Fibroblast of villous mesenchyme (primary cell): ENCODE results near the gene CDC42EP3. TPM values are rescaled to one million over a fixed set of nuclear protein-coding genes. Genes with fewer than 3 reads are reported as not detected.

Experiments
- DNase-seq: peaks from one replicate; pipeline ENCODE4 v3.0.0-alpha.2; 2010; ENCODE audit warnings: low read depth
- H3K4me3 ChIP-seq: 2 replicates; pipeline ENCODE4 v1.5.1; 2011; ENCODE audit warnings: low read depth, mild to moderate bottlenecking, low read length
- total RNA-seq: library from RNA; depleted of rRNA; stranded (reverse); fragments of >200 nt; gene quantifications from 2 replicates; pipeline ENCODE4 v1.2.3, GENCODE V29; 2012
- TF ChIP-seq, protein P1 (sequence below): IDR thresholded peaks from 2 replicates; pipeline ENCODE4 v1.5.1; 2012; ENCODE audit warnings: low read depth, mild to moderate bottlenecking, low read length; ENCODE audit not compliant: insufficient read depth

The CDC42EP3 gene
- total RNA-seq, 1 donor: 132 TPM

DNA sequence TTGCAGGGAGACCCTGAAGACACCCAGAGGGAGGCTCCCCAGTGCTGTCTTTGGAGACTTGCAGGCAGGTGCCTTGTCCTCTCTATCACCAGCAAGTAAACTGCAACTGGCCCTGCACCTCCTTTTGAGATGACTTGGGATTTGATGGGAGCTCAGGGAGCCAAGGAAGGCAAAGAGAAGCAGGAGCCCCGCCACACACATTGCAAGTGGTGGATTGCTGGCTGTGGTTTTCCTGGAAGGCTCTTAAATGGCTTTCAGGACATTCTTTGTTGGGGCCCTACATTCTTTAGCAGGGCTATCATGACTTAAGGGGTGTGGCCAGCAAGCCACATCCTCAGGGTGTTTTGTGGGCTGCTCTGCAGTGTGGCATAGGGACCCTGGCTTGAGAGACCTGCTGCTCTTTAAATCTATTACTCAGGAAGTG lies 39.9 kb upstream of the CDC42EP3 start:
- TF ChIP-seq, protein P1, sequence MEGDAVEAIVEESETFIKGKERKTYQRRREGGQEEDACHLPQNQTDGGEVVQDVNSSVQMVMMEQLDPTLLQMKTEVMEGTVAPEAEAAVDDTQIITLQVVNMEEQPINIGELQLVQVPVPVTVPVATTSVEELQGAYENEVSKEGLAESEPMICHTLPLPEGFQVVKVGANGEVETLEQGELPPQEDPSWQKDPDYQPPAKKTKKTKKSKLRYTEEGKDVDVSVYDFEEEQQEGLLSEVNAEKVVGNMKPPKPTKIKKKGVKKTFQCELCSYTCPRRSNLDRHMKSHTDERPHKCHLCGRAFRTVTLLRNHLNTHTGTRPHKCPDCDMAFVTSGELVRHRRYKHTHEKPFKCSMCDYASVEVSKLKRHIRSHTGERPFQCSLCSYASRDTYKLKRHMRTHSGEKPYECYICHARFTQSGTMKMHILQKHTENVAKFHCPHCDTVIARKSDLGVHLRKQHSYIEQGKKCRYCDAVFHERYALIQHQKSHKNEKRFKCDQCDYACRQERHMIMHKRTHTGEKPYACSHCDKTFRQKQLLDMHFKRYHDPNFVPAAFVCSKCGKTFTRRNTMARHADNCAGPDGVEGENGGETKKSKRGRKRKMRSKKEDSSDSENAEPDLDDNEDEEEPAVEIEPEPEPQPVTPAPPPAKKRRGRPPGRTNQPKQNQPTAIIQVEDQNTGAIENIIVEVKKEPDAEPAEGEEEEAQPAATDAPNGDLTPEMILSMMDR: no peak
- H3K4me3 ChIP-seq: no peak overlapping the region
- peak; percentile 90 for DNase-seq

- TF ChIP-seq, protein P1: no peak
- peak; percentile 66 for DNase-seq
- no peak overlapping the region for H3K4me3 ChIP-seq
These were observed 37.7 kb upstream of the CDC42EP3 start for GRCh38 chr2:37709111-37709510.

DNA sequence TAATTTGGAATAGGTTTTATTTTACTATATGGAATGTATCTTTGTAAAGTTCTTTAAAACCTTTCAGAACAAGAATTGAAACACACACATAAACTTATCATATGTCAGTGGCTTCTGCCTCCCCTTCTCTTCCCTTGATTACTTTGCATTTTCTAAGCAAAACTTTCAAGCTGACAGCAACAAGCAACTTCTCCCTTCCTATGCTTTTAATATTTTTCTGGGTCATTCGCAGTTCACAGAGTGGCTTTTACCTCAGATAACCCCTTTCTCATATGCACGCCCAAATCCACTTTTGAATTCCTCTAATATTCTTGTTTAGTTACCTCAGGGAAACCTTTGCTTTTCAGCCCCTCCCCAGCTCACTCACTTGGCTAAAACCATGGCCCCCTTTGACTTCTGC lies 36.7 kb upstream of the CDC42EP3 start:
- H3K4me3 ChIP-seq: no peak overlapping the region
- DNase-seq: no peak
- TF ChIP-seq, protein P1: no peak

DNA sequence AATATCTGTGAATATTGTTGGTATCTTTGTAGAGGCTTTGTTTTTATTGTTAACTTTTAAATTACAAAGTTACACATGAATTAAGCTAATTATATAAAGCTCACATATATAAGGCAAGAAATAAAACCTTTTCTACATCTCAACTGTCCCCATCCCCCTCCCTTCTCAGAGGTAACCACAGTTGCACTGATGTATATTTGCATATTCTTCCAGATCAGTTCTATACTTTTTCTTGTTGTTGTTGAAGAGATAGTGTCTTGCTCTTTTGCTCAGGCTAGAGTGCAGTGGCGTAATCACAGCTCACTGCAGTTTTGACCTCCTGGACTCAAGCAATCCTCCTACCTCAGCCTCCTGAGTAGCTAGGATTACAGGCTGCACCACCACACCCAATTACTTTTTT lies 36.0 kb upstream of the CDC42EP3 start:
- H3K4me3 ChIP-seq: no peak overlapping the region
- TF ChIP-seq, protein P1: no peak
- no peak for DNase-seq

DNA sequence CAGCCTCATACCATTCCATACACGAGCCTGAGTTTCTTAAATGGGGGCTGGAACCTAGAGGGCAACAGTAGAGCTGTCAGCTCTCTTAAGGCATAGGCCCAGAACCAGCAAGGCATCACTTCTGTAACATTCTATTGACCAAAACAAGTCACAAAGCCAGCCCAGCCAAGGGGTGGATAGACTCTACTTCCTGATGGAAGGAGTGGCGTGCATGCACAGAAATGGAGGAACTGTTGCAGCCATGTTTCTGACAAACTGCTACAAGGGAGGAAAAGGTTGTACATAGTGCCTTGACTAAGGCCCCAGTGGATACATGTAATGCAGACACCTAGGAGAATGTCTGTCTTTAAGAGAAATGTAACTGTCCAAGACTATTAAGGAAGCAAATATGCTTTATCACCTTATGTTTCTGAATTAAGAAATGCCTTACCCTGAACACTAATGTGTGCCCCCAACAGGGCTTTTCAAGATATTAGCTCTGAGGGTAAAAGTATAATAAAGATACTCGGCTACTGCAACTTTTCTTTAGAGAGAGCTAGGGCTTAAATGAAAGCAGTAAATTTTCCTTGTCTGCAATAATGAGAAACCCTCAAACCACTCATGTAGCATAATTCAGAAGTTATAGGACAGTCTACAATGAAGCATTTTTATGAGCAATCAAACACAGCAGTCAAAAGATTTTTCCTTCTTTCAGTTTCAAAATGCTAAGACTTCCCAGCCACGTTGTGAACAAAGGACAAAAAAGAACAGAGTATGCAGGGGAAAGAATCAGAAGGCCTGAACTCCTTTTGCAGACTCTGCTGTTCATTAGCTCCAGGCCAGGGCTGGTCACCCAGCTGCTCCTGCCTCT lies 35.1 kb upstream of the CDC42EP3 start:
- no peak overlapping the region for H3K4me3 ChIP-seq
- no peak for DNase-seq
- TF ChIP-seq, protein P1: no peak

- TF ChIP-seq, protein P1: no peak
- no peak overlapping the region for H3K4me3 ChIP-seq
- DNase-seq: no peak
These were observed 33.7 kb upstream of the CDC42EP3 start for GRCh38 chr2:37705191-37705590.
